Ishikawa (cell line): ENCODE results near the gene TNFRSF8.
A peak's percentile ranks its signal among the peaks of the same experiment; 100 is the strongest.

Experiments
- CEBPB ChIP-seq: IDR thresholded peaks from 2 replicates; pipeline ENCODE4 v1.6.1; 2012
- CREB1 ChIP-seq: IDR thresholded peaks from 2 replicates; pipeline ENCODE4 v1.6.1; 2012; ENCODE audit warnings: low read depth
- EGR1 ChIP-seq: IDR thresholded peaks from 2 replicates; pipeline ENCODE4 v1.6.1; 2012
- EP300 ChIP-seq: IDR thresholded peaks from 2 replicates; pipeline ENCODE4 v1.6.1; 2012; ENCODE audit warnings: borderline replicate concordance
- FOXM1 ChIP-seq: IDR thresholded peaks from 2 replicates; pipeline ENCODE4 v1.6.1; 2012; ENCODE audit warnings: low read depth, borderline replicate concordance
- MAX ChIP-seq: IDR thresholded peaks from 2 replicates; pipeline ENCODE4 v1.6.1; 2012
- NFIC ChIP-seq: IDR thresholded peaks from 2 replicates; pipeline ENCODE4 v1.6.1; 2012
- RAD21 ChIP-seq: IDR thresholded peaks from 2 replicates; pipeline ENCODE4 v1.6.1; 2012; ENCODE audit warnings: low read depth
- REST ChIP-seq: IDR thresholded peaks from 2 replicates; pipeline ENCODE4 v1.6.1; 2012; ENCODE audit warnings: low read depth, mild to moderate bottlenecking
- TAF1 ChIP-seq: IDR thresholded peaks from 2 replicates; pipeline ENCODE4 v1.6.1; 2012; ENCODE audit warnings: low read depth, mild to moderate bottlenecking
- TCF12 ChIP-seq: IDR thresholded peaks from 2 replicates; pipeline ENCODE4 v1.6.1; 2012; ENCODE audit warnings: low read depth
- TEAD4 ChIP-seq: IDR thresholded peaks from 2 replicates; pipeline ENCODE4 v1.6.1; 2012
- USF1 ChIP-seq: IDR thresholded peaks from 2 replicates; pipeline ENCODE4 v1.6.1; 2012
- YY1 ChIP-seq: IDR thresholded peaks from 2 replicates; pipeline ENCODE4 v1.6.1; 2012; ENCODE audit warnings: low read depth
- ZBTB7A ChIP-seq: IDR thresholded peaks from 2 replicates; pipeline ENCODE4 v1.6.1; 2012; ENCODE audit warnings: low read depth

Gene TNFRSF8

GRCh38 chr1:12106861-12107260 lies 43.8 kb downstream of the TNFRSF8 start:
- 0 out of 2 replicates have a peak, but pooled peaks have one; percentile 21 for TF ChIP-seq USF1
- peak; percentile 62 for TF ChIP-seq RAD21

GRCh38 chr1:12107718-12108117 lies 44.6 kb downstream of the TNFRSF8 start:
- no peak for TF ChIP-seq FOXM1
- no peak for TF ChIP-seq REST
- TF ChIP-seq EGR1: no peak
- TF ChIP-seq YY1: no peak
- no peak for TF ChIP-seq EP300

GRCh38 chr1:12109901-12110300 lies 46.8 kb downstream of the TNFRSF8 start:
- TF ChIP-seq RAD21 (no peak), ZBTB7A (no peak), EP300 (no peak), CEBPB (no peak), REST (no peak), TAF1 (no peak), NFIC (no peak), MAX (no peak), USF1 (no peak), EGR1 (no peak), TEAD4 (no peak), YY1 (no peak), TCF12 (no peak), FOXM1 (no peak), CREB1 (no peak)

GRCh38 chr1:12111741-12112140 lies 48.6 kb downstream of the TNFRSF8 start:
- TF ChIP-seq ZBTB7A: no peak
- TF ChIP-seq CREB1: no peak
- TF ChIP-seq NFIC: no peak
- no peak for TF ChIP-seq RAD21
- TF ChIP-seq FOXM1: no peak
- TF ChIP-seq REST: no peak

- TF ChIP-seq TCF12 (no peak), YY1 (no peak), USF1 (no peak), EP300 (no peak), CREB1 (no peak), REST (no peak), FOXM1 (no peak), EGR1 (no peak), RAD21 (no peak), NFIC (no peak)
Observed at GRCh38 chr1:12112711-12113161, 49.6 kb downstream of the TNFRSF8 start.
